Measurements from ENCODE around the gene DPYSL3. TPM values are rescaled to one million over a fixed set of nuclear protein-coding genes. Genes with fewer than 3 reads are reported as not detected.

Gene DPYSL3
- total and polyA plus RNA-seq, 2 experiments from 2014 or later: 9.2 to 42.8 TPM

DNA sequence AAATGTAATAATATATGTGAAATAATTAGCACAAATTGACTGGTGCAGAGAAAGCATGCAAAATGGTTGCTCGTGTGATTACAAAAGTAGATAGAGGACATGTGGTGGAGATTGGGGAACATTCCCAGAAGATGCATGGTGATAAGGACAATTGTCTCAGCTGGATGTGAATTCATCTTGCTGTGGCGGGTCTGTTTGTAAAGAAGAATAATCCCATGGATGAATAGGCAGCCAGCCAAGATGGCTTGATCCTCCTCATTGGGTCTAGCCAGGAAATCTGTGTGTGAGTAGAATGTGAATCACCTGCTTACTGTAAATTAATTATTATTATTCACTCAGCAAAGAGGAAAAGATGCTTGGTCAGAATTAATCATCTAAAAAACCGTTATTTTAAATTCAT lies 12.6 kb upstream of the DPYSL3 start:
- no peaks in the 10 kb centered on the region for H3K36me3 ChIP-seq (ENCODE audit: low read depth)
- H3K9me2 ChIP-seq (ENCODE audit: insufficient read depth): no peaks in the 10 kb centered on the region; the same call in 1 of the 2 replicates
- no peaks in the 10 kb centered on the region for H3K79me2 ChIP-seq (ENCODE audit: insufficient read depth)
- no peak overlapping the region for H3K4me3 ChIP-seq
- WGBS, 2 experiments (ENCODE audit: low coverage in 1 of 2, low lambda C conversion rate in 2 of 2, missing lambda C conversion rate in 2 of 2): 8 to 15% methylated on average over 3 of the region's 3 CpGs
- DNase-seq: peak; percentile 75
- no peaks in the 10 kb centered on the region for H3K9me3 ChIP-seq (ENCODE audit: low read depth)
- no peak overlapping the region for H2AFZ ChIP-seq
- no peak for TF ChIP-seq EZH2 (IDR thresholded peaks at IDR 0.05; ENCODE audit: insufficient read depth, poor library complexity, severe bottlenecking)
- no peak for TF ChIP-seq EZH2phosphoT487 (IDR thresholded peaks at IDR 0.05; ENCODE audit: insufficient read depth, low read depth)
- 0 out of 2 replicates have a peak, but pooled peaks cover 10% of the 10 kb centered on the region for H3F3A ChIP-seq (ENCODE audit: insufficient read depth)
- H3K27ac ChIP-seq: no peak overlapping the region
- in situ Hi-C loops (cut with MboI): no loop called here
- H3K4me1 ChIP-seq (ENCODE audit: insufficient read depth): peaks cover 10% of the 10 kb centered on the region
- H4K20me1 ChIP-seq (ENCODE audit: insufficient read depth): no peaks in the 10 kb centered on the region
- H3K27me3 ChIP-seq (replicated peaks; ENCODE audit: insufficient read depth): no peaks in the 10 kb centered on the region
- no peak overlapping the region for H3K9ac ChIP-seq
- H3K4me2 ChIP-seq (ENCODE audit: unreplicated experiment): no peak overlapping the region

DNA sequence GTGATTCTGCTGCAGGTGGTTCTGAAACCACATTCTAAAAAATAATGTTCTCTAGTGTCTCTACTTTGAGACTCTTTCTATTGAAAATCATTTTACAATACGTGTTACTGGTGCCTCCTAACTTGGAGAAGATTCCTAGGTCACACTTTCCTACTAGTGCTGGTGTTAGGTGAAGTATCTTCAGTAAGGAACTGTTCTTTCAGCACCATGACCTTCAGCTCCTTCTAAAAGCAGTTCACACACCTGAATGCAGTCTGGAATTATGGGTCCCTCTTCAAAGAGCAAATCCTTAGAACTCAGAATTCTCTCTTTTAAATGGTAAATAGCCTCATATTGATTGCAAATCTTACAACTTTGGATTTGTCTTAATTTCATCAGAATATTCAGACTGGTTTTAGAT lies 10.6 kb upstream of the DPYSL3 start:
- Histone ChIP-seq H3K9me2 (ENCODE audit: insufficient read depth) (no peaks in the 10 kb centered on the region), H3K9ac (no peak overlapping the region), H3K4me3 (no peak overlapping the region), H3F3A (ENCODE audit: insufficient read depth) (0 out of 2 replicates have a peak, but pooled peaks cover 10% of the 10 kb centered on the region), H3K36me3 (ENCODE audit: low read depth) (no peaks in the 10 kb centered on the region), H3K79me2 (ENCODE audit: insufficient read depth) (no peaks in the 10 kb centered on the region), H3K27me3 (replicated peaks; ENCODE audit: insufficient read depth) (no peaks in the 10 kb centered on the region), H3K4me2 (ENCODE audit: unreplicated experiment) (no peak overlapping the region), H3K9me3 (ENCODE audit: low read depth) (no peaks in the 10 kb centered on the region), H4K20me1 (ENCODE audit: insufficient read depth) (no peaks in the 10 kb centered on the region), H3K4me1 (ENCODE audit: insufficient read depth) (peaks cover 10% of the 10 kb centered on the region), H2AFZ (no peak overlapping the region), H3K27ac (no peak overlapping the region)
- TF ChIP-seq EZH2 (IDR thresholded peaks at IDR 0.05; ENCODE audit: insufficient read depth, poor library complexity, severe bottlenecking) (no peak), EZH2phosphoT487 (IDR thresholded peaks at IDR 0.05; ENCODE audit: insufficient read depth, low read depth) (no peak)
- 50 to 59% methylated on average over 1 of the region's 1 CpG for WGBS, 2 experiments (ENCODE audit: low coverage in 1 of 2, low lambda C conversion rate in 2 of 2, missing lambda C conversion rate in 2 of 2)
- DNase-seq: peak; percentile 26
- in situ Hi-C loops (cut with MboI): no loop called here

DNA sequence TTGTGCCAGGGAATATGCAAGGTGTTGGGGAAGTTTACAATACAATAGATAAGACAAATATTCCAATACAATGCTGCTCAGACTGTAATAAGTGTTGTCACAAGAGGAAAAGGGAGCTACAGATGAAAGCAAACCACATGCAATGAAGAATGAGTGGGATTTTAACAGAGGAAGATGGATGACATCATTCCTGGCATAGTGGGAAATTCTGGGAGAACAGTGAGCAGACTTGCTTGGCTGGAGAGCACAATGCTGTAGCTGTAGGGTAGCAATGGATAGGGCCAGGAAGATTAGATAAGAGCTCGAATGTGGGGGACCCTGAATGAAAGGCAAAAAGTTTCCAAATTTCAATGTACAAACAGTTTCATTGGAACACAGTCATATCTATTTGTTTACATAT lies 9.5 kb upstream of the DPYSL3 start:
- Histone ChIP-seq H3K4me1 (ENCODE audit: insufficient read depth) (peaks cover 10% of the 10 kb centered on the region), H3K9me3 (ENCODE audit: low read depth) (no peaks in the 10 kb centered on the region), H3K79me2 (ENCODE audit: insufficient read depth) (no peaks in the 10 kb centered on the region), H3K9ac (no peak overlapping the region), H3K4me3 (no peak overlapping the region), H4K20me1 (ENCODE audit: insufficient read depth) (no peaks in the 10 kb centered on the region), H3K36me3 (ENCODE audit: low read depth) (no peaks in the 10 kb centered on the region), H2AFZ (no peak overlapping the region), H3K9me2 (ENCODE audit: insufficient read depth) (no peaks in the 10 kb centered on the region), H3K4me2 (ENCODE audit: unreplicated experiment) (no peak overlapping the region), H3K27ac (no peak overlapping the region), H3F3A (ENCODE audit: insufficient read depth) (0 out of 2 replicates have a peak, but pooled peaks cover 10% of the 10 kb centered on the region), H3K27me3 (replicated peaks; ENCODE audit: insufficient read depth) (no peaks in the 10 kb centered on the region)
- TF ChIP-seq EZH2 (IDR thresholded peaks at IDR 0.05; ENCODE audit: insufficient read depth, poor library complexity, severe bottlenecking) (no peak), EZH2phosphoT487 (IDR thresholded peaks at IDR 0.05; ENCODE audit: insufficient read depth, low read depth) (no peak)
- DNase-seq: no peak
- in situ Hi-C loops (cut with MboI): no loop called here
- WGBS, 2 experiments (ENCODE audit: low coverage in 1 of 2, low lambda C conversion rate in 2 of 2, missing lambda C conversion rate in 2 of 2): 70 to 75% methylated on average over 1 of the region's 1 CpG

DNA sequence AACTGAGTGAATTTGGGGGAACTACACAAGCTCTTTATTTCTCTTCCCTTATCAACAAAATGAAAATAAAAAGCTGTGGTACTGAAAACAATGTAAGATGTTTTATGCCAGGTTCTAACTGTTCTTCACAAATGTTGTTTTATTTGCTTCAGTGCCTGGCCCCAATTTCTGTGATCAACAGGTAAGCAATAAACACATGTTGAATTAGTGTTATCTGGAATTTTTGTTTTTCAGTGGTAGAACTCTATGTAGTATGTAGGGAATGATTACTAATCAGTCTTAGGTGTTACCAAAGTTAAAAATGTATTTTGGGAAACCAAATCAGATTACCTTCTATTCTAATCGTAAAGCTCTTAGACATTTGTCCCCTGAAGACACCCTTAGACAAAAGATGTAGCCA lies 7.5 kb upstream of the DPYSL3 start:
- Histone ChIP-seq H3K9ac (no peak overlapping the region), H3K36me3 (ENCODE audit: low read depth) (no peaks in the 10 kb centered on the region), H3K4me1 (ENCODE audit: insufficient read depth) (peaks cover 4% of the 10 kb centered on the region), H3K4me2 (ENCODE audit: unreplicated experiment) (no peak overlapping the region), H4K20me1 (ENCODE audit: insufficient read depth) (no peaks in the 10 kb centered on the region), H2AFZ (no peak overlapping the region), H3K4me3 (no peak overlapping the region), H3K9me2 (ENCODE audit: insufficient read depth) (no peaks in the 10 kb centered on the region), H3F3A (ENCODE audit: insufficient read depth) (0 out of 2 replicates have a peak, but pooled peaks cover 4% of the 10 kb centered on the region), H3K79me2 (ENCODE audit: insufficient read depth) (no peaks in the 10 kb centered on the region), H3K9me3 (ENCODE audit: low read depth) (no peaks in the 10 kb centered on the region), H3K27me3 (replicated peaks; ENCODE audit: insufficient read depth) (no peaks in the 10 kb centered on the region), H3K27ac (no peak overlapping the region)
- in situ Hi-C loops (cut with MboI): no loop called here
- 90 to 96% methylated on average over 1 of the region's 1 CpG for WGBS, 2 experiments (ENCODE audit: low coverage in 1 of 2, low lambda C conversion rate in 2 of 2, missing lambda C conversion rate in 2 of 2)
- TF ChIP-seq EZH2phosphoT487 (IDR thresholded peaks at IDR 0.05; ENCODE audit: insufficient read depth, low read depth) (no peak), EZH2 (IDR thresholded peaks at IDR 0.05; ENCODE audit: insufficient read depth, poor library complexity, severe bottlenecking) (no peak)
- DNase-seq: no peak

DNA sequence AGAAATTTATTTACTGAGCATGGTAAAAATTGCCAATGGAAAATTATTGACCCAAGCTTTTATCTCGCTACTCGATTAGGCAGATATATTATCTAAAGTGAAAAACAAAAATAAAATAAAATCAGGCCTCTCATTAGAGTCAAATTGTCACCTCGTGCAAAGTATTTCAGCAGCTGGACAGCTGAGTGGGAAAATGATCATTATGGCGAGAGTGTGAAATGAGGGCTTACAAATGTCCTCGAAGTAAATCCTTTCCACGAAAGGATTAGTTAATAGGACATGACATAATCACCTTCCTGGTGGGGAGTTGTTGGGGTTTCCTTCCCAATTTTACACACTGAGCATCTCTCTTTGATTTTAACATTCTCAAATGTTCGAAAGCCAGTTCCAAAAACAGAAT lies 5.4 kb upstream of the DPYSL3 start:
- Histone ChIP-seq H3K27ac (no peak overlapping the region), H3K4me2 (ENCODE audit: unreplicated experiment) (no peak overlapping the region), H3F3A (ENCODE audit: insufficient read depth) (no peaks in the 10 kb centered on the region), H2AFZ (no peak overlapping the region), H3K9me3 (ENCODE audit: low read depth) (no peaks in the 10 kb centered on the region), H3K4me3 (no peak overlapping the region), H3K36me3 (ENCODE audit: low read depth) (no peaks in the 10 kb centered on the region), H3K9me2 (ENCODE audit: insufficient read depth) (no peaks in the 10 kb centered on the region), H3K4me1 (ENCODE audit: insufficient read depth) (no peaks in the 10 kb centered on the region), H3K27me3 (replicated peaks; ENCODE audit: insufficient read depth) (no peaks in the 10 kb centered on the region), H4K20me1 (ENCODE audit: insufficient read depth) (no peaks in the 10 kb centered on the region), H3K9ac (no peak overlapping the region), H3K79me2 (ENCODE audit: insufficient read depth) (no peaks in the 10 kb centered on the region)
- DNase-seq: no peak
- in situ Hi-C loops (cut with MboI): no loop called here
- WGBS, 2 experiments (ENCODE audit: low coverage in 1 of 2, low lambda C conversion rate in 2 of 2, missing lambda C conversion rate in 2 of 2): 82 to 83% methylated on average over 7 of the region's 7 CpGs
- no peak for TF ChIP-seq EZH2phosphoT487 (IDR thresholded peaks at IDR 0.05; ENCODE audit: insufficient read depth, low read depth)
- no peak for TF ChIP-seq EZH2 (IDR thresholded peaks at IDR 0.05; ENCODE audit: insufficient read depth, poor library complexity, severe bottlenecking)
